PC-3 (cell line): ENCODE measurements around the gene SMCO4. TPM values are rescaled to one million over a fixed set of nuclear protein-coding genes. Genes with fewer than 3 reads are reported as not detected.
A peak's percentile ranks its signal among the peaks of the same experiment; 100 is the strongest.

Source experiments
- ATAC-seq: fragments of 200-7000 bp; cut with Tn5 transposase; 2 replicates; pipeline ENCODE4 v1.9.1; 2020; ENCODE audit warnings: mild to moderate bottlenecking, moderate library complexity
- BruUV-seq: library from RNA; stranded (reverse); fragments of 400-500 nt; replicated peaks from 2 replicates; lab custom pipeline; 2021; lab: Mats Ljungman, UMichigan
- CTCF ChIA-PET: fragments of 300-600 bp; sonication (Branson Sonifier 250); formaldehyde crosslinking; loops from one replicate; lab custom pipeline; 2022; ENCODE audit warnings: antibody characterized with exemption; lab: Charles Lee
- POLR2A ChIA-PET: fragments of 300-600 bp; sonication (Branson Sonifier 250); formaldehyde crosslinking; loops from one replicate; lab custom pipeline; 2022; ENCODE audit warnings: antibody characterized with exemption; ENCODE audit not compliant: unreplicated experiment; lab: Charles Lee
- DNase-seq: peaks from one replicate; pipeline ENCODE4 v3.0.0-alpha.2; 2015
- H2AFZ ChIP-seq: fragments of 300-600 bp; sonication (generic); 2 replicates; pipeline ENCODE4 v1.6.0; 2016; ENCODE audit warnings: antibody characterized with exemption, low read length
- H3F3A ChIP-seq: fragments of 300-600 bp; sonication (generic); one replicate; pipeline ENCODE4 v1.6.0; 2017; ENCODE audit warnings: antibody characterized with exemption, low read length, control low read depth, mild to moderate bottlenecking; ENCODE audit not compliant: unreplicated experiment
- H3K27ac ChIP-seq: fragments of 300-600 bp; sonication (generic); 2 replicates; pipeline ENCODE4 v1.5.1; 2016; ENCODE audit warnings: mild to moderate bottlenecking, low read length
- H3K27me3 ChIP-seq: fragments of 300-600 bp; sonication (generic); 2 replicates; pipeline ENCODE4 v1.6.1; 2016; ENCODE audit warnings: low read length, mixed read lengths
- H3K36me3 ChIP-seq: fragments of 300-600 bp; sonication (generic); 2 replicates; pipeline ENCODE4 v1.6.1; 2016; ENCODE audit warnings: low read depth, mixed run types, low read length, mixed read lengths
- H3K4me1 ChIP-seq: fragments of 300-600 bp; sonication (generic); 2 replicates; pipeline ENCODE4 v1.5.1; 2016; ENCODE audit warnings: low read length; ENCODE audit not compliant: insufficient read depth
- H3K4me2 ChIP-seq: fragments of 300-600 bp; sonication (generic); 2 replicates; pipeline ENCODE4 v1.6.0; 2016; ENCODE audit warnings: low read length
- H3K4me3 ChIP-seq: fragments of 300-600 bp; sonication (generic); 2 replicates; pipeline ENCODE4 v1.5.1; 2016; ENCODE audit warnings: mild to moderate bottlenecking, low read length, mixed read lengths
- H3K79me2 ChIP-seq: fragments of 300-600 bp; sonication (generic); 2 replicates; pipeline ENCODE4 v1.6.1; 2017; ENCODE audit warnings: low read length, mixed read lengths
- H3K9ac ChIP-seq: fragments of 300-600 bp; sonication (generic); 2 replicates; pipeline ENCODE4 v1.6.0; 2016; ENCODE audit warnings: mild to moderate bottlenecking, low read length
- H3K9me2 ChIP-seq: fragments of 300-600 bp; sonication (generic); replicated peaks from 2 replicates; pipeline ENCODE4 v1.6.1; 2016; ENCODE audit warnings: mixed run types, low read length, mixed read lengths
- H3K9me3 ChIP-seq: fragments of 300-600 bp; sonication (generic); 2 replicates; pipeline ENCODE4 v1.6.1; 2016; ENCODE audit warnings: low read length, mixed read lengths
- H4K20me1 ChIP-seq: fragments of 300-600 bp; sonication (generic); 2 replicates; pipeline ENCODE4 v1.6.1; 2016; ENCODE audit warnings: low read length, mixed read lengths
- EZH2 ChIP-seq: fragments of 300-600 bp; sonication (generic); IDR thresholded peaks from one replicate; pipeline ENCODE4 v1.6.1; 2017; ENCODE audit warnings: antibody characterized with exemption, mild to moderate bottlenecking, low read length; ENCODE audit not compliant: unreplicated experiment
- EZH2phosphoT487 ChIP-seq: fragments of 300-600 bp; sonication (generic); IDR thresholded peaks from 2 replicates; pipeline ENCODE4 v1.6.1; 2018; ENCODE audit warnings: mild to moderate bottlenecking, antibody characterized with exemption, low read length, borderline replicate concordance
- intact Hi-C: fragments of 100-400 bp; cut with micrococcal nuclease; formaldehyde crosslinking; loops from 2 replicates; pipeline ENCODE4 v1.9.0; 2023
- total RNA-seq: library from RNA; depleted of rRNA; stranded (reverse); fragments of >200 nt; gene quantifications from 2 replicates; pipeline ENCODE4 v1.2.3, GENCODE V29; 2014
- TF ChIP-seq, protein P1 (sequence below): fragments of 300-600 bp; sonication (generic); conservative IDR thresholded peaks from 2 replicates; pipeline ENCODE4 v1.5.1; 2017; ENCODE audit warnings: antibody characterized with exemption, low read depth, mild to moderate bottlenecking, low read length

SMCO4 gene
- total RNA-seq, 1 experiment from 2014 or later, result 23.0 TPM

DNA sequence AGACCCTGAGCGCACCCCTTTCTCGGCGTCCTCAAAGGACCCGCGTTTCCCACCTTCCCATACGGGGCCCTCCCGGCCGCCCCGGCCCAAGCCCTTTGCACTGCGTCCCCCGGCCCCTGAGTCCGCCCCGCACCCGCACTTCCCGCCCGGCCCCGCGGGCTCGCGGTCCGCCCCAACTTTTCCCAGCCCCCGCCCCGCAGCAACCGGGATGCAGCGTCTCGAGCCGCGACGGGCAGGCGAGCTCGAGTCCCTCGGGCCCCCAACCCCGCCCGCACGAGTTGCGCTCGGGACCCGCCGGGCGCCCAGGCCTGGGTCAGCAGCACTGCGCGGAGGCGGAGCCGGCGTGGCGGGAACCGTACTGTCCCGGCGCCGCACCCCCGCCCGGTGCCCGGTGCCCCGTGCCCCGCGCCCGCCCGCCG is 371 bp downstream of the SMCO4 start:
- H3K9me3 ChIP-seq, result no peaks in the 10 kb centered on the region
- no peaks in the 10 kb centered on the region for H3K36me3 ChIP-seq
- H4K20me1 ChIP-seq, result no peaks in the 10 kb centered on the region
- peak overlapping the region; percentile 86 for H3K4me3 ChIP-seq
- DNase-seq (no peak), ATAC-seq (peak; percentile 53)
- 0 out of 2 replicates have a peak overlapping the region, but pooled peaks have one; percentile 3 for H3K27ac ChIP-seq
- CTCF ChIA-PET, result interaction anchor here (1.0 kb wide), 1 partner anchor 62 kb away, joined by 5 read pairs; no protein-coding TSS in a partner anchor
- no peaks in the 10 kb centered on the region for H3K79me2 ChIP-seq
- H3K9ac ChIP-seq, result peak overlapping the region; percentile 77
- intact Hi-C loops, result loop anchor here (1.0 kb wide), 5 partner anchors 45 to 309 kb away; no protein-coding TSS in a partner anchor
- no TSS peak for BruUV-seq
- no peaks in the 10 kb centered on the region for H3F3A ChIP-seq
- no peaks in the 10 kb centered on the region for H3K9me2 ChIP-seq
- peaks cover 15% of the 10 kb centered on the region for H3K4me1 ChIP-seq
- peak overlapping the region; percentile 83 for H2AFZ ChIP-seq
- H3K27me3 ChIP-seq, result 0 out of 2 replicates have a peak, but pooled peaks cover 3% of the 10 kb centered on the region
- POLR2A ChIA-PET, result no interaction called here
- TF ChIP-seq EZH2 (no peak), EZH2phosphoT487 (no peak)
- TF ChIP-seq, protein P1, sequence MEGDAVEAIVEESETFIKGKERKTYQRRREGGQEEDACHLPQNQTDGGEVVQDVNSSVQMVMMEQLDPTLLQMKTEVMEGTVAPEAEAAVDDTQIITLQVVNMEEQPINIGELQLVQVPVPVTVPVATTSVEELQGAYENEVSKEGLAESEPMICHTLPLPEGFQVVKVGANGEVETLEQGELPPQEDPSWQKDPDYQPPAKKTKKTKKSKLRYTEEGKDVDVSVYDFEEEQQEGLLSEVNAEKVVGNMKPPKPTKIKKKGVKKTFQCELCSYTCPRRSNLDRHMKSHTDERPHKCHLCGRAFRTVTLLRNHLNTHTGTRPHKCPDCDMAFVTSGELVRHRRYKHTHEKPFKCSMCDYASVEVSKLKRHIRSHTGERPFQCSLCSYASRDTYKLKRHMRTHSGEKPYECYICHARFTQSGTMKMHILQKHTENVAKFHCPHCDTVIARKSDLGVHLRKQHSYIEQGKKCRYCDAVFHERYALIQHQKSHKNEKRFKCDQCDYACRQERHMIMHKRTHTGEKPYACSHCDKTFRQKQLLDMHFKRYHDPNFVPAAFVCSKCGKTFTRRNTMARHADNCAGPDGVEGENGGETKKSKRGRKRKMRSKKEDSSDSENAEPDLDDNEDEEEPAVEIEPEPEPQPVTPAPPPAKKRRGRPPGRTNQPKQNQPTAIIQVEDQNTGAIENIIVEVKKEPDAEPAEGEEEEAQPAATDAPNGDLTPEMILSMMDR, result no peak
- peak overlapping the region; percentile 82 for H3K4me2 ChIP-seq

DNA sequence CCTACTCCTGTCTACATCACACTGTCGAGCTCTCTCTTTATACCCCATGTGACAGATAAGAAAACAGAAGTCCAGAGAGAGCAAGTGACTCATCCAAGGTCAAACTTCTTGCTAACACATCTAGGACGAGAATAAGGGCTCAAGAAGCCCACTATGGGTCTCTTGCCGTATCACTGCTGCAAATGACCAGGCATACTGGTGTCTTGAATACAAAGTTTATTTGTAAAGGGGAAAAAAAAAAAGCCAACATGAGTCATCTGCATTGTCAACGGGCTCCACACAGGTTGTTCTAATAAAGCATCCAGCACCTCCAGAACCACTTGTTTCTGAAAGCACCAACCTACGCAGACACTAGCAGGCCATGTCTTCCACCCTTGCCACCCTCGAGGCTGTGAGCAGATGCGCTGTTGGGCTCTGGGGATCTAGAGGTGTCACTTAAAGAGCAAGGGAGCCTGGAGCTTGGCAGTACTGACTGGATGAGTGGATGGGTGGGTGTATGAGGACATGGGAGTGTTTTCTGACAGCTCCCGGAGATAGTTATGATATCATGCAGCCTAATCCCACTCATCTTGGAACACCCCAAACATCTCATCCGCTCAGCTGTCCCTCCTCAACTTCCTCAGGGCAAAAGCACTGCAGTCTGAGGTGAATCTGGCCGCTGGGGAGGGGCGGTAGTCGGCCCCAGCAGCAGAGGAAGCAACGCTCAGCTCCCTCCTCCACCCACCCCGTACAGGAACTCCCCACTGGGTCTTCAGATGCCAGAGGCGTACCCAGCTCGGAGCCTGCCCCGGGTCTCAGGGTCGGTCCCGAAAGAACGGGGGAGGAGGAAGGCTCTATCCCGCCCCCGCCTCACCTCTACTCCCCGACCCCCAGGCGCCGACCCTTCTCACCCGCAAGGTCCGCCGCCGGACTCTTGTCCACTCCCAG is 1.0 kb downstream of the SMCO4 start:
- peak overlapping the region; percentile 77 for H3K9ac ChIP-seq
- no peaks in the 10 kb centered on the region for H3K9me2 ChIP-seq
- BruUV-seq, result TSS peak; percentile 34
- H3K4me3 ChIP-seq, result peak overlapping the region; percentile 86
- no peaks in the 10 kb centered on the region for H3K9me3 ChIP-seq
- ChIA-PET POLR2A (interaction anchor here (0.5 to 0.8 kb wide), 4 partner anchors 202 to 307 kb away, joined by 3 to 5 read pairs (median 4); partner anchors contain the start of gene MED17), CTCF (interaction anchor here (0.7 to 1.0 kb wide), 2 partner anchors 61 to 66 kb away, joined by 3 to 5 read pairs; no protein-coding TSS in a partner anchor)
- H3K27me3 ChIP-seq, result 0 out of 2 replicates have a peak, but pooled peaks cover 3% of the 10 kb centered on the region
- H3K36me3 ChIP-seq, result no peaks in the 10 kb centered on the region
- no peaks in the 10 kb centered on the region for H3K79me2 ChIP-seq
- TF ChIP-seq EZH2, result no peak
- TF ChIP-seq EZH2phosphoT487, result no peak
- TF ChIP-seq, protein P1, result no peak
- peaks cover 15% of the 10 kb centered on the region for H3K4me1 ChIP-seq
- H3K4me2 ChIP-seq, result peak overlapping the region; percentile 82
- H3K27ac ChIP-seq, result 0 out of 2 replicates have a peak overlapping the region, but pooled peaks have one; percentile 3
- H4K20me1 ChIP-seq, result 0 out of 2 replicates have a peak, but pooled peaks cover under 1% of the 10 kb centered on the region
- DNase-seq (peak; percentile 77), ATAC-seq (peak; percentile 57)
- peak overlapping the region; percentile 83 for H2AFZ ChIP-seq
- intact Hi-C loops, result loop anchor here (1.0 kb wide), 1 partner anchor 44 kb away; no protein-coding TSS in a partner anchor
- no peaks in the 10 kb centered on the region for H3F3A ChIP-seq
